Measurements from ENCODE around the gene POLD2. TPM values are rescaled to one million over a fixed set of nuclear protein-coding genes. Genes with fewer than 3 reads are reported as not detected.
A peak's percentile ranks its signal among the peaks of the same experiment; 100 is the strongest.

Gene POLD2
- total and polyA plus RNA-seq, 2 of the 4 experiments (the other 2 are of a cell fraction) = 142 to 163 TPM

DNA sequence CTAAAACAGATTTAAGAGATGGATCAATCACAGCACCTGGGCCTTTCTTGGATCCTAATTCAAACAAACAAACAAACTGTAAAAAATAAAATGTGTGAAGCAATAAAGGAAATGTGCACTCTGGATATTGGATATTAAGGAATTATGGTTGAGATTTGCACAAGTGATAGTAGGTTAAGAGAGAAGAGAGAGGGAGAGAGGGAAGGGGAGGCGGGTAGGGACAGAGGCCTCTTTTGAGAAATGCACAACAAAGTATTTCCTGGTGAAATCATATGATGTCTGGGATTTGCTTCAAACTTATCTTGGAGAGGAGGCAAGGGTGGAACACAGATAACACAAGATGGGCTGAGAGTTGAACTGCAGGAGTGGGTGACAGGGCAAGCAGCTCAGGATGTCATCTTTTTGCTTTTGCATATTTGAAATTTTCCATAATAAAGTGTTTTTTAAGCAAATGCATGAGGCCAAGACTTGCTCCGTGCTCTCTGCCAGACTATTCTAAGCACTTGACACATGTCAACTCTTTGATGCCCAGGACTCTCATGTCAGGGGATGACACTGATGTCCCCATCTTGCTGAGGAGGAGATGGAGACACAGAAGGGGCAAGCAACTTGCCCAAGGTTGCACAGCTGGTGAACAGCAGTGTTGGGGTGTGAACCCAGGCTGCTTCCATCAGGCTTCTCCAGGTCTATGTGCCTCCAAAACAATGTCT, 28.3 kb downstream of the POLD2 start:
- Histone ChIP-seq H3K79me1 (ENCODE audit: low read depth in 1 of 2, low read length in 2 of 2) (no peaks in the 10 kb centered on the region), H3K27ac (ENCODE audit: insufficient read depth, low read length) (no peak overlapping the region), H2AK5ac (ENCODE audit: low read depth, low read length) (no peak overlapping the region), H3K9ac (ENCODE audit: low read depth, low read length) (no peak overlapping the region), H3K9me3 (ENCODE audit: control insufficient read depth, insufficient read depth, low read length) (no peaks in the 10 kb centered on the region), H2AFZ (replicated peaks; ENCODE audit: low read length, poor library complexity) (no peak overlapping the region), H3K9me1 (ENCODE audit: insufficient read depth, low read length) (peaks cover 4% of the 10 kb centered on the region; the same call in 1 of the 2 replicates), H2BK20ac (ENCODE audit: low read depth, low read length) (no peak overlapping the region), H3K36me3 (ENCODE audit: control insufficient read depth, insufficient read depth, low read length) (no peaks in the 10 kb centered on the region), H3K14ac (replicated peaks; ENCODE audit: low read depth, low read length) (no peak overlapping the region), H2BK120ac (ENCODE audit: low read depth, low read length) (no peak overlapping the region), H3K23ac (ENCODE audit: low read depth, low read length) (no peak overlapping the region), H2BK15ac (ENCODE audit: low read depth, low read length) (no peak overlapping the region), H3K4me1 (ENCODE audit: control insufficient read depth, insufficient read depth, low read length) (peaks cover 6% of the 10 kb centered on the region), H4K20me1 (ENCODE audit: insufficient read depth, low read length) (no peaks in the 10 kb centered on the region), H3K4me3 (ENCODE audit: insufficient read depth, low read depth, low read length) (no peak overlapping the region), H4K8ac (ENCODE audit: low read depth in 2 of 2, low read length in 2 of 2) (no peak overlapping the region), H4K91ac (ENCODE audit: insufficient read depth, low read depth, low read length) (no peak overlapping the region), H3K4ac (ENCODE audit: low read depth, low read length) (no peak overlapping the region), H3K4me2 (ENCODE audit: low read depth, low read length) (no peak overlapping the region), H3K56ac (ENCODE audit: extremely low read depth, insufficient read depth, low read length) (no peak overlapping the region), H2BK5ac (ENCODE audit: low read depth, low read length, poor library complexity, severe bottlenecking) (no peak overlapping the region), H4K5ac (ENCODE audit: low read depth, low read length) (no peak overlapping the region), H3K27me3 (ENCODE audit: control insufficient read depth, insufficient read depth, low read length) (no peaks in the 10 kb centered on the region), H2AK9ac (replicated peaks; ENCODE audit: low read depth, low read length, poor library complexity) (no peak overlapping the region), H3K18ac (ENCODE audit: low read depth, low read length) (no peak overlapping the region)
- ATAC-seq (ENCODE audit: low read depth) (peak; percentile 35), DNase-seq (no peak)
- ChIA-PET POLR2A (ENCODE audit: unreplicated experiment) (no interaction called here), CTCF (no interaction called here)
- 67% methylated on average over 1 of the region's 2 CpGs; no CpG with 5 or more reads in 1 of the 2 experiments for WGBS, 2 experiments (ENCODE audit: extremely low coverage in 2 of 2, insufficient read length in 1 of 2)
- no TSS peak for BruUV-seq (replicated peaks)
- no peak for TF ChIP-seq BHLHE40 (IDR thresholded peaks at IDR 0.05; ENCODE audit: low read depth, low read length)
- no peak for TF ChIP-seq CEBPB (IDR thresholded peaks at IDR 0.05; ENCODE audit: low read depth, low read length)
- no peak for TF ChIP-seq MAZ (IDR thresholded peaks at IDR 0.05; ENCODE audit: borderline replicate concordance, low read depth, low read length)
- TF ChIP-seq POLR2A (IDR thresholded peaks at IDR 0.05; ENCODE audit: low read depth, low read length) = no peak
- no peak for TF ChIP-seq NFE2L2 (IDR thresholded peaks at IDR 0.05; ENCODE audit: low read depth, low read length)
- TF ChIP-seq RAD21 (IDR thresholded peaks at IDR 0.05; ENCODE audit: low read length) = no peak
- no peak for TF ChIP-seq MXI1 (IDR thresholded peaks at IDR 0.05; ENCODE audit: borderline replicate concordance, low read depth, low read length)
- no peak for TF ChIP-seq FOS (IDR thresholded peaks at IDR 0.05; ENCODE audit: low read depth, low read length)
- no peak for TF ChIP-seq RFX5 (IDR thresholded peaks at IDR 0.05; ENCODE audit: low read depth, low read length)
- no peak for TF ChIP-seq MAFK (IDR thresholded peaks at IDR 0.05; ENCODE audit: low read depth, low read length)
- no peak for TF ChIP-seq RCOR1 (IDR thresholded peaks at IDR 0.05; ENCODE audit: insufficient replicate concordance, low read length)
- no peak for TF ChIP-seq ELK1 (IDR thresholded peaks at IDR 0.05; ENCODE audit: borderline replicate concordance, low read depth, low read length)
- no peak for TF ChIP-seq SMC3 (IDR thresholded peaks at IDR 0.05; ENCODE audit: low read depth, low read length)
- no peak for TF ChIP-seq CTCF (conservative IDR thresholded peaks at IDR 0.05; ENCODE audit: low read depth, low read length)
- TF ChIP-seq USF2 (IDR thresholded peaks at IDR 0.05; ENCODE audit: low read depth, low read length) = no peak
- TF ChIP-seq CHD1 (IDR thresholded peaks at IDR 0.05; ENCODE audit: low read depth, low read length) = no peak
- dilution Hi-C loops (cut with HindIII; ENCODE audit: low sequenced_read_pairs, unreplicated experiment) = no loop called here
- in situ Hi-C loops (cut with MboI; ENCODE audit: low sequenced_read_pairs) = no loop called here
- intact Hi-C loops (cut with micrococcal nuclease) = no loop called here
